Muscle layer of duodenum (tissue), 2 donors: ENCODE measurements around the gene SGK1.
A peak's percentile ranks its signal among the peaks of the same experiment; 100 is the strongest.

ENCODE experiments used
- H3K27ac ChIP-seq: one replicate; pipeline ENCODE4 v1.7.0; 2013; ENCODE audit warnings: mild to moderate bottlenecking, low read length
- H3K27me3 ChIP-seq: one replicate; pipeline ENCODE4 v1.7.0; 2013; ENCODE audit warnings: low read depth, mild to moderate bottlenecking, control low read depth, low read length
- H3K36me3 ChIP-seq, 2 donors: one replicate each; pipeline ENCODE4 v1.7.0; 2013; ENCODE audit warnings: low read length in 2 of 2, control low read depth in 1 of 2, mild to moderate bottlenecking in 1 of 2; ENCODE audit not compliant: insufficient read depth in 2 of 2, control insufficient read depth in 1 of 2
- H3K4me1 ChIP-seq, 2 donors: one replicate each; pipeline ENCODE4 v1.7.0; 2013; ENCODE audit warnings: low read length in 2 of 2, mild to moderate bottlenecking in 2 of 2, control low read depth in 1 of 2, moderate library complexity in 1 of 2; ENCODE audit not compliant: insufficient read depth in 2 of 2, control insufficient read depth in 1 of 2
- H3K4me3 ChIP-seq, 2 donors: one replicate each; pipeline ENCODE4 v1.7.0; 2013; ENCODE audit warnings: low read length in 2 of 2, low read depth in 1 of 2, mild to moderate bottlenecking in 1 of 2
- H3K9me3 ChIP-seq, 2 donors: one replicate each; pipeline ENCODE4 v1.7.0; 2013; ENCODE audit warnings: low read length in 2 of 2, control low read depth in 1 of 2, mild to moderate bottlenecking in 1 of 2; ENCODE audit not compliant: control insufficient read depth in 1 of 2
- donor health status: healthy.

SGK1 gene

DNA sequence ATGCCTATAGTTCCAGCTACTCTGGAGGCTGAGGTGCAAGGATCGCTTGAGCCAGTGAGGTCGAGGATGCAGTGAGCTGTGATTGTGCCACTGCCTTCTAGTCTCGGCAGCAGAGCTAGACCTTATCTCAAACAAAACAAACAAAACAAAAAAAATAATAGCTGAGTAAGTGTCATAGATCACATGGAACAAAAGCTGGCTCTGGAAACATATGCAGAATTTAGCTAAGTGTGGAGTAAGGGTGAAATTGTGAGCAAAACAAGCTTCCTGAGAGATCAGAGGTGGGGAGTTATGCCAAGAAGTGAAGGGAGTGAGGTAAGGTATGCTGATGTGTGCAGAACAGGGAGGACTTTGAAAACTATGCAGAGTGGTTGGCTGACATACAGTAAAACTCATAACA lies 18.7 kb downstream of the SGK1 start:
- H3K27me3 ChIP-seq = no peaks in the 10 kb centered on the region
- no peak overlapping the region for H3K27ac ChIP-seq
- H3K36me3 ChIP-seq = no peaks in the 10 kb centered on the region
- H3K4me3 ChIP-seq = no peak overlapping the region
- H3K4me1 ChIP-seq = no peaks in the 10 kb centered on the region
- H3K9me3 ChIP-seq = no peaks in the 10 kb centered on the region

DNA sequence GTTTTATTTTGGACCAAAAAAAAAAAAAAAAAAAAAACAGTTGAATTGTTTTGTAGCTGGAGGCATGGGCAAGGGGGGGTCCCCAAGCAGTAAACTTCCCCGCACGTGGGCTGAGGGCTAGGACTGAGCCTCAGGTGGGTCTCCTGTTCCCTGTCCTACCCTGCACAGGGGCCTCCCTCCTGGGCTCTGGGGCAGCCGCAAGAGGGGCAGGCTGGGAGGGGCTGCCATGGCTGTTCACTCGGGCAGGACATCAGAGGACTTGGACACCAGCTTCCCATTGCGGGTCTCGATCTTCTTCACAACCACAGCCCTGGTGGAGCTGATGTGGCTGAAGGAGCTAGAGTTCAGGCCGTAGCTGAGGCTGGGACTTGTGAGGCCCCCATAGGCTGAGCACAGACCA lies 21.1 kb downstream of the SGK1 start:
- no peak overlapping the region for H3K27ac ChIP-seq
- no peak overlapping the region for H3K4me3 ChIP-seq
- no peaks in the 10 kb centered on the region for H3K4me1 ChIP-seq
- H3K27me3 ChIP-seq = no peaks in the 10 kb centered on the region
- H3K36me3 ChIP-seq = no peaks in the 10 kb centered on the region
- no peaks in the 10 kb centered on the region for H3K9me3 ChIP-seq

GRCh38 chr6:134295953-134296553 lies 21.9 kb downstream of the SGK1 start:
- no peaks in the 10 kb centered on the region for H3K36me3 ChIP-seq
- no peak overlapping the region for H3K4me3 ChIP-seq
- peak overlapping the region; percentile 20 for H3K27ac ChIP-seq
- H3K9me3 ChIP-seq = no peaks in the 10 kb centered on the region
- no peaks in the 10 kb centered on the region for H3K4me1 ChIP-seq
- H3K27me3 ChIP-seq = no peaks in the 10 kb centered on the region

DNA sequence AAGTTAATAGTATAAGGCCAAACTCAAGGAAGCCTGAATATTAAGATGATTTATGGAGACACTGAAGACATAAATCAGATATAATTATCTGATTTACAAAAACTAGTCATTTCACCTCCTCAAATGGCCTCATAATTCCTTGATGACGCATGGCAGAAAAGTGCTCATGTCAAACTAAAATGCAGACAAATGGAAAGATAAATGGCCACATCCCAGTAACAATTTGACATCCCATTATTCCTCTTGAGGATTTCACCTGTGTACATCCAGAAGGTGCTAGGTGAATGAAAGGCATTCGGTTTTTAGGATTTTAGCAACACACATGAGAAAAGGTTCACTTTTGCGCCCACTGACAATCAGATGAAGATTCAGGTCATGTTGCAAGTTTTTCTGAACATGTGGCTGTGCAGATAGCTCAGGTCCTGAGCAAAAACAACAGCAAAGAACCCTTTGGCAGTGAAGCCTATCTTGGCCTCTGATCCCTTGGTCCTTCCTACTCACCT lies 24.2 kb downstream of the SGK1 start:
- H3K36me3 ChIP-seq = no peaks in the 10 kb centered on the region
- H3K4me1 ChIP-seq = no peaks in the 10 kb centered on the region
- H3K27ac ChIP-seq = no peak overlapping the region
- H3K4me3 ChIP-seq = no peak overlapping the region
- H3K9me3 ChIP-seq = no peaks in the 10 kb centered on the region
- H3K27me3 ChIP-seq = no peaks in the 10 kb centered on the region

GRCh38 chr6:134291156-134291555 lies 26.8 kb downstream of the SGK1 start:
- H3K4me3 ChIP-seq = no peak overlapping the region
- H3K9me3 ChIP-seq = no peaks in the 10 kb centered on the region
- no peak overlapping the region for H3K27ac ChIP-seq
- H3K36me3 ChIP-seq = no peaks in the 10 kb centered on the region
- H3K4me1 ChIP-seq = no peaks in the 10 kb centered on the region
- no peaks in the 10 kb centered on the region for H3K27me3 ChIP-seq

DNA sequence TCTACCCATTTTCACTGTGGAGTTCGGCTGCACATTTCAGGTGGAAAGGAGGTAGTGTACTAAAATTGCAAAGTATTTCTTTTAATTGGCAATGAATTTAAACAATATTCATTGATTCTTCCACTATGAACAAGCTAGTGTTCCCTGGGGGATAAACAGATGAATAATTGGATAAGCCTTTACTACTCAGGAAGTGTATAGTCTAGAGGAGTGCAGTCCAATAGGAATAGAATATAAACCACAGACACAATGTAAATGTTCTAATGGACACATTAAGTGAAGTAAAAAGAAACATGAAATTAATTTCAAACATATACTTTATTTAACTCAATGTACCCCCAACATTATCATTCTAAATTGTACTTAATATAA lies 28.7 kb downstream of the SGK1 start:
- Histone ChIP-seq H3K27ac (peak overlapping the region; percentile 40), H3K9me3 (peaks cover 0 to 3% of the 10 kb centered on the region in 2 donors), H3K27me3 (no peaks in the 10 kb centered on the region), H3K4me3 (no peak overlapping the region), H3K4me1 (no peaks in the 10 kb centered on the region), H3K36me3 (no peaks in the 10 kb centered on the region)

GRCh38 chr6:134288538-134289203 lies 29.2 kb downstream of the SGK1 start:
- H3K27ac ChIP-seq = peak overlapping the region; percentile 40
- H3K36me3 ChIP-seq = no peaks in the 10 kb centered on the region
- no peak overlapping the region for H3K4me3 ChIP-seq
- H3K4me1 ChIP-seq = no peaks in the 10 kb centered on the region
- no peaks in the 10 kb centered on the region for H3K27me3 ChIP-seq
- H3K9me3 ChIP-seq = peaks cover 0 to 3% of the 10 kb centered on the region in 2 donors

GRCh38 chr6:134287859-134288537 lies 29.9 kb downstream of the SGK1 start:
- Histone ChIP-seq H3K36me3 (no peaks in the 10 kb centered on the region), H3K4me1 (no peaks in the 10 kb centered on the region), H3K27ac (peak overlapping the region; percentile 4), H3K9me3 (peaks cover 0 to 3% of the 10 kb centered on the region in 2 donors), H3K4me3 (no peak overlapping the region), H3K27me3 (no peaks in the 10 kb centered on the region)

GRCh38 chr6:134282816-134283215 lies 35.1 kb downstream of the SGK1 start:
- peaks cover 0 to 3% of the 10 kb centered on the region in 2 donors for H3K9me3 ChIP-seq
- H3K4me1 ChIP-seq = no peaks in the 10 kb centered on the region
- H3K36me3 ChIP-seq = no peaks in the 10 kb centered on the region
- no peak overlapping the region for H3K27ac ChIP-seq
- H3K4me3 ChIP-seq = no peak overlapping the region
- H3K27me3 ChIP-seq = no peaks in the 10 kb centered on the region

DNA sequence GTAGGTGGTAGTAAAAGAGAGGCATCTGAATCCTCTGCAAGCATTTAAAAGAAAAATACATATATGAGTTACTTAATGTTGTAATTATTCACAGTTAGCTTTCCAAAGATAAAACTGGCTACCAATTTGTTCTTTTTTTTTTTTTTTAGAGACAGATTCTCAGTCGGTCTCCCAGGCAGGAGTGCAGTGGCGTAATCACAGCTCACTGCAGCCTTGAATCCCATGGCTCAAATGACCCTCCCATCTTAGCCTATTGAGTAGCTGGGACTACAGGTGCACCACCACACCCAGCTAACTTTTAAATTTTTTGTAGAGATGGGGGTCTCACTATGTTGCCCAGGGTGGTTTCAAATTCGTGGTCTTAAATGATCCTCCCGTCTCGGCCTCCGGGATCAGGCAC lies 36.5 kb downstream of the SGK1 start:
- Histone ChIP-seq H3K9me3 (peaks cover 0 to 3% of the 10 kb centered on the region in 2 donors), H3K27me3 (no peaks in the 10 kb centered on the region), H3K36me3 (no peaks in the 10 kb centered on the region), H3K4me1 (no peaks in the 10 kb centered on the region), H3K27ac (no peak overlapping the region), H3K4me3 (no peak overlapping the region)

DNA sequence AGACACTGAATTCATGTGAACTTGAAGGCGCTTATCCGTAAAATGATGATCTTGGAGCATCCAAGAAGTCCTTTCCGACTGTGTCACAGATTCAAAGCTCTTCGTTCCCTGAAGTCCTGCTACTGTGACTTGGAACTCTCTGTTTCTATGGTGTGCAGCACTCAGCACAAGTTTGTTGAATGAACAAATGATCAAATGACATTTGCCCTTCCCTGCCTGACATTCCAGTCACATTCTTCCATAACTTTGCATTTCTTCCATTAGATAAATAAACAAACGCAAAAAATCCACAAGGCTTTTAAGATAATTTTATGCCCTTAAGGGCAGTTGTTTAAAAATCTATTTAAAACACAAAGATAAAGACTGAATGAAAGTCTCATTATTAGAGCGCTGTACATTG lies 39.9 kb downstream of the SGK1 start:
- H3K36me3 ChIP-seq = no peaks in the 10 kb centered on the region
- H3K9me3 ChIP-seq = no peaks in the 10 kb centered on the region
- H3K4me1 ChIP-seq = no peaks in the 10 kb centered on the region
- no peak overlapping the region for H3K27ac ChIP-seq
- H3K27me3 ChIP-seq = no peaks in the 10 kb centered on the region
- no peak overlapping the region for H3K4me3 ChIP-seq
